ENCODE data around the gene HAUS2.
A peak's percentile ranks its signal among the peaks of the same experiment; 100 is the strongest.

The HAUS2 gene

GRCh38 chr15:42605796-42606195 lies 57.2 kb downstream of the HAUS2 start:
- no peak for DNase-seq (ENCODE audit: extremely low read depth in 1 of 2, low read depth in 1 of 2)

DNA sequence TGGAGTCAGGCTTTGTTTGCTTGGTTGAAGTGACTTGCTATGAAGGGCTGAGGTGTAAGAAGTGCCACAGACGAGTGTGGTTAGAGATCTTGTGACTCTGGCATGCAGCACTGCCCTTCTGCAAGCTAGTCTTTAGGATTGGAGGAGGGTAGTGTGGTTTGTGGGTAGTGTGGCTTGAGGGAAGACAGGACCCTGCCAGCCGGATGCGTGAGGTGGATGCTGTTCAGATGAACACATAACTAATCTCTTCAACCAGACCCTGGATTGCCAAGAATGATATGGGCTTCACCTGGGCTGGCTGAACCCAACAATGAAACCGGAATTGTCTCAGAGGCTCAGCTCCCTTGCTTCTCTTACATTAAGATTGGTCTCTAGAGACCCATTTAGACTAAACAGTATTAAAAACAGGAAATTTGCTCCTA lies 59.5 kb downstream of the HAUS2 start:
- DNase-seq (ENCODE audit: extremely low read depth in 1 of 2, low read depth in 1 of 2): peak; percentile 22 to 45

DNA sequence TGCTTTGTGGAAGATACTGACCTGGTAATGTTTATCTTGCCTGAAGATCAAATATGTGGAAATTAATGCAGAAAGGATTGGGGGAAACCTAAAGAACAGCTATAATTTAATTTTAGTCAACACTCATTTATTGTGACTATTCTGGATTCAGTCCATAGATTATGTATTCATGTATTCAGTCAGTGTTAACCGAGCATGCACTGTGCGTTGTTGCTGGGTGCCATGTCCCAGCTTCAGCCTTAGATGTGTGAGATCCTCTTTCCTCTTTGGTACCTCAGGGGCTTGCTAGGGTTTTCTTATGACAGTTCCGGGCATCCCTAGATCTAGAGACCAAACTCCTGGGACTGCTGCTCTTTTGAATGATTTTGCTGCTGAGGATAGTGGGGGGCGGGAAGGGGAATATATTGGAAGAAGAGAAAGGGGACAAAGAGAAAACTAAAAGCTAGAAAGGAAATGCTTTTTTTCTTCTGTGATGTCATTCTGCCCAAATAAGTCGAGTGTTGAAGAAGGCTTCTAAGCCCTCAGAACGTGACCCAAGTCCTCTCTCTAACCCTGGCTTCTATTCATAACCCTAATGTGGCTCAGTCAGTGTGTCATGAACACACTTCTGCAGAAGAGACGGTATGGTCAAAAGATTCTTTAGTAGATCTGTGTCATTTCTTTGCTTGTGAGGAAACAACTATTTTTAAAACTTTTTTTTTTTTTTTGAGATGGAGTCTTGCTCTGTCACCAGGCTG lies 60.3 kb downstream of the HAUS2 start:
- DNase-seq (ENCODE audit: extremely low read depth in 1 of 2, low read depth in 1 of 2): no peak

DNA sequence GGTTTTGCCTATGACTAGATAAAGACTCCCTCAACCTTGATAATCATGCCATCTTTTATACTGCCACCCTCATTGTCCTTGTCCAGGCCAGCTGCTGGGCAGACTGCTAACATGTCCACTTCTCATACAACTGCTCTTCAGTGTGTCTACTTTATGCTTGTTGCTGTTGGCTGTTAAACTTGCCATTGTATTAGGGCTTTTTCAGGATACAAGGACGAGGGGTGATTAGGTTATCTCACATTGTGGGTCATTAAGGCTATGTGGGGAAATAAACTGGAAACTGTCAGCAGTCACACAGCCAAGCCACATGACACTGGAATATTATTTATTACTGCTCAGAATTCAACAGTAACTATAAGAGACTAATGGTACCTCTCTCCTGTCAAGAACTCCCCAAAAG lies 62.9 kb downstream of the HAUS2 start:
- DNase-seq (ENCODE audit: extremely low read depth in 1 of 2, low read depth in 1 of 2): no peak

GRCh38 chr15:42612367-42612912 lies 63.8 kb downstream of the HAUS2 start:
- DNase-seq (ENCODE audit: extremely low read depth in 1 of 2, low read depth in 1 of 2): no peak

- no peak for DNase-seq (ENCODE audit: extremely low read depth in 1 of 2, low read depth in 1 of 2)
Observed at GRCh38 chr15:42616107-42616506, 67.5 kb downstream of the HAUS2 start.

Measured in stimulated activated CD8-positive, alpha-beta memory T cell treated with anti-CD3 and anti-CD28 coated beads, Interleukin-7, amount 100 ng/mL, for 48 hours (primary cell).